ENCODE results near the gene TSN. TPM values are rescaled to one million over a fixed set of nuclear protein-coding genes. Genes with fewer than 3 reads are reported as not detected.

Gene TSN
- total RNA-seq, 4 donors from 2014 or later = 31.8 to 49.3 (median 41.2) TPM

GRCh38 chr2:121788685-121789084 lies 33.2 kb downstream of the TSN start:
- DNase-seq = no peak
- no peak for ATAC-seq
- in situ Hi-C loops (cut with MboI; ENCODE audit: low sequenced_read_pairs in 4 of 4) (no loop called here), intact Hi-C loops (cut with DNase I; ENCODE audit: low total_unique reads) (no loop called here)
- H3K4me1 ChIP-seq = no peaks in the 10 kb centered on the region
- H3K9me3 ChIP-seq = no peaks in the 10 kb centered on the region
- H3K27me3 ChIP-seq = peaks cover 0 to 4% (median 0%) of the 10 kb centered on the region in 3 donors
- no peak overlapping the region for H3K4me3 ChIP-seq
- H3K27ac ChIP-seq = no peak overlapping the region
- H3K36me3 ChIP-seq = no peaks in the 10 kb centered on the region
- TF ChIP-seq POLR2A (IDR thresholded peaks at IDR 0.05) = no peak
- TF ChIP-seq CTCF (IDR thresholded peaks at IDR 0.05 in 4 of 5, conservative IDR thresholded peaks at IDR 0.05 in 1 of 5) = no peak

GRCh38 chr2:121790276-121790956 lies 35.0 kb downstream of the TSN start:
- DNase-seq (no peak), ATAC-seq (no peak)
- H3K9me3 ChIP-seq = no peaks in the 10 kb centered on the region
- H3K27ac ChIP-seq = no peak overlapping the region
- H3K4me3 ChIP-seq = no peak overlapping the region
- peaks cover 0 to 4% (median 0%) of the 10 kb centered on the region in 3 donors for H3K27me3 ChIP-seq
- no peaks in the 10 kb centered on the region for H3K4me1 ChIP-seq
- TF ChIP-seq POLR2A (IDR thresholded peaks at IDR 0.05) (no peak), CTCF (IDR thresholded peaks at IDR 0.05 in 4 of 5, conservative IDR thresholded peaks at IDR 0.05 in 1 of 5) (no peak)
- intact Hi-C loops (cut with DNase I; ENCODE audit: low total_unique reads) (no loop called here), in situ Hi-C loops (cut with MboI; ENCODE audit: low sequenced_read_pairs in 4 of 4) (no loop called here)
- no peaks in the 10 kb centered on the region for H3K36me3 ChIP-seq

- no peak overlapping the region for H3K4me3 ChIP-seq
- in situ Hi-C loops (cut with MboI; ENCODE audit: low sequenced_read_pairs in 4 of 4) = no loop called here
- H3K27me3 ChIP-seq = peaks cover 0 to 4% (median 0%) of the 10 kb centered on the region in 3 donors
- H3K27ac ChIP-seq = no peak overlapping the region
- DNase-seq = no peak
- no peaks in the 10 kb centered on the region for H3K9me3 ChIP-seq
- intact Hi-C loops (cut with DNase I; ENCODE audit: low total_unique reads) = no loop called here
- H3K4me1 ChIP-seq = no peaks in the 10 kb centered on the region
- no peaks in the 10 kb centered on the region for H3K36me3 ChIP-seq
- ATAC-seq = no peak
- TF ChIP-seq POLR2A (IDR thresholded peaks at IDR 0.05) (no peak), CTCF (IDR thresholded peaks at IDR 0.05 in 4 of 5, conservative IDR thresholded peaks at IDR 0.05 in 1 of 5) (no peak)
These were observed 35.8 kb downstream of the TSN start for GRCh38 chr2:121791290-121791689.

GRCh38 chr2:121791801-121792221 lies 36.4 kb downstream of the TSN start:
- no peaks in the 10 kb centered on the region for H3K36me3 ChIP-seq
- intact Hi-C loops (cut with DNase I; ENCODE audit: low total_unique reads) (no loop called here), in situ Hi-C loops (cut with MboI; ENCODE audit: low sequenced_read_pairs in 4 of 4) (no loop called here)
- no peaks in the 10 kb centered on the region for H3K4me1 ChIP-seq
- no peak for DNase-seq
- peaks cover 0 to 4% (median 0%) of the 10 kb centered on the region in 3 donors for H3K27me3 ChIP-seq
- H3K9me3 ChIP-seq = no peaks in the 10 kb centered on the region
- TF ChIP-seq CTCF (IDR thresholded peaks at IDR 0.05 in 4 of 5, conservative IDR thresholded peaks at IDR 0.05 in 1 of 5) (no peak), POLR2A (IDR thresholded peaks at IDR 0.05) (no peak)
- no peak overlapping the region for H3K27ac ChIP-seq
- ATAC-seq = no peak
- H3K4me3 ChIP-seq = no peak overlapping the region

- no peaks in the 10 kb centered on the region for H3K36me3 ChIP-seq
- H3K4me3 ChIP-seq = no peak overlapping the region
- ATAC-seq (no peak), DNase-seq (no peak)
- H3K27me3 ChIP-seq = peaks cover 0 to 4% (median 0%) of the 10 kb centered on the region in 3 donors
- in situ Hi-C loops (cut with MboI; ENCODE audit: low sequenced_read_pairs in 4 of 4) (no loop called here), intact Hi-C loops (cut with DNase I; ENCODE audit: low total_unique reads) (no loop called here)
- H3K4me1 ChIP-seq = no peaks in the 10 kb centered on the region
- H3K27ac ChIP-seq = no peak overlapping the region
- TF ChIP-seq POLR2A (IDR thresholded peaks at IDR 0.05) (no peak), CTCF (IDR thresholded peaks at IDR 0.05 in 4 of 5, conservative IDR thresholded peaks at IDR 0.05 in 1 of 5) (no peak)
- H3K9me3 ChIP-seq = no peaks in the 10 kb centered on the region
These were observed 38.4 kb downstream of the TSN start for GRCh38 chr2:121793816-121794215.

Measured in gastrocnemius medialis (tissue), 4 donors.